ENCODE data around the gene FADS3.

FADS3 gene

DNA sequence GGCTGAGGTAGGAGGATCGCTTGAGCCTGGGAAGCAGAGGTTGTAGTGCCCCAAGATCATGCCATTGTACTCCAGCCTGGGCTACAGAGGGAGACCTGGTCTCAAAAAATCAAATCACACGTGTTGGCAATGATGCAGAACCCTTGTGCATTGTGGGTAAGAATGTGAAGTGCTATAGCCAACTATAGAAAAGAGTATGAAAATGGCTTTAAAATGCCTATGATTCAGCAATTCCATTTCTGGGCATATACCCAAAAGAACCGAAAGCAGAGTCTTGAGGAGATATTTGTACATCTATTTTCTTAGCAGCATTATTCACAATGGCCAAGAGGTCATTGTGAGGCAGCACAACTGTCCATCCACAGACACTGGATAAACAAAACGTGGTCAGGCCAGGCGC is 2.6 kb upstream of the FADS3 start:
- H3K36me3 Mint-ChIP-seq (ENCODE audit: low read depth): no peaks in the 10 kb centered on the region
- H3K27ac Mint-ChIP-seq: peak overlapping the region in 2 of 3 experiments; percentile 95
- no peaks in the 10 kb centered on the region for H3K9me3 Mint-ChIP-seq
- TF ChIP-seq, protein P1, sequence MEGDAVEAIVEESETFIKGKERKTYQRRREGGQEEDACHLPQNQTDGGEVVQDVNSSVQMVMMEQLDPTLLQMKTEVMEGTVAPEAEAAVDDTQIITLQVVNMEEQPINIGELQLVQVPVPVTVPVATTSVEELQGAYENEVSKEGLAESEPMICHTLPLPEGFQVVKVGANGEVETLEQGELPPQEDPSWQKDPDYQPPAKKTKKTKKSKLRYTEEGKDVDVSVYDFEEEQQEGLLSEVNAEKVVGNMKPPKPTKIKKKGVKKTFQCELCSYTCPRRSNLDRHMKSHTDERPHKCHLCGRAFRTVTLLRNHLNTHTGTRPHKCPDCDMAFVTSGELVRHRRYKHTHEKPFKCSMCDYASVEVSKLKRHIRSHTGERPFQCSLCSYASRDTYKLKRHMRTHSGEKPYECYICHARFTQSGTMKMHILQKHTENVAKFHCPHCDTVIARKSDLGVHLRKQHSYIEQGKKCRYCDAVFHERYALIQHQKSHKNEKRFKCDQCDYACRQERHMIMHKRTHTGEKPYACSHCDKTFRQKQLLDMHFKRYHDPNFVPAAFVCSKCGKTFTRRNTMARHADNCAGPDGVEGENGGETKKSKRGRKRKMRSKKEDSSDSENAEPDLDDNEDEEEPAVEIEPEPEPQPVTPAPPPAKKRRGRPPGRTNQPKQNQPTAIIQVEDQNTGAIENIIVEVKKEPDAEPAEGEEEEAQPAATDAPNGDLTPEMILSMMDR (IDR thresholded peaks at IDR 0.05; ENCODE audit: unreplicated experiment in 3 of 3): no peak
- peak overlapping the region in 1 of 3 experiments; percentile 70 for H3K4me3 Mint-ChIP-seq
- peaks cover 7% of the 10 kb centered on the region for H3K27me3 Mint-ChIP-seq (ENCODE audit: low read depth)
- peaks cover 10% of the 10 kb centered on the region for H3K4me1 Mint-ChIP-seq

DNA sequence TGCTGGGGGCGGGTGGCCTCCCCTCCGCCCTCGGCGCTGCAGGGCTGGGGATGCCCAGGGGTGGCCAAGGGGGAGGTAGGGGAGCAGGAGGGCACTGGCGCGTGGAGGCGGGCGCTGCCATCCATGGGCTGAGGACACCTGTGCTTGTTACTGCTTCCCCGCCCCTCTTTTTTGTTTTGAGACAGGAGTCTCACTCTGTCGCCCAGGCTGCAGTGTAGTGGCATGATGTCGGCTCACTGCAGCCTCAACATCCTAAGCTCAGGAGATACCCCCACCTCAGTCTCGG is 683 bp upstream of the FADS3 start:
- no peaks in the 10 kb centered on the region for H3K9me3 Mint-ChIP-seq
- H3K27ac Mint-ChIP-seq: no peak overlapping the region
- peak overlapping the region; percentile 77 to 89 (median 86) for H3K4me3 Mint-ChIP-seq
- no peaks in the 10 kb centered on the region for H3K36me3 Mint-ChIP-seq (ENCODE audit: low read depth)
- peaks cover 7% of the 10 kb centered on the region for H3K27me3 Mint-ChIP-seq (ENCODE audit: low read depth)
- peaks cover 9% of the 10 kb centered on the region for H3K4me1 Mint-ChIP-seq
- TF ChIP-seq, protein P1 (IDR thresholded peaks at IDR 0.05; ENCODE audit: unreplicated experiment in 3 of 3): no peak

DNA sequence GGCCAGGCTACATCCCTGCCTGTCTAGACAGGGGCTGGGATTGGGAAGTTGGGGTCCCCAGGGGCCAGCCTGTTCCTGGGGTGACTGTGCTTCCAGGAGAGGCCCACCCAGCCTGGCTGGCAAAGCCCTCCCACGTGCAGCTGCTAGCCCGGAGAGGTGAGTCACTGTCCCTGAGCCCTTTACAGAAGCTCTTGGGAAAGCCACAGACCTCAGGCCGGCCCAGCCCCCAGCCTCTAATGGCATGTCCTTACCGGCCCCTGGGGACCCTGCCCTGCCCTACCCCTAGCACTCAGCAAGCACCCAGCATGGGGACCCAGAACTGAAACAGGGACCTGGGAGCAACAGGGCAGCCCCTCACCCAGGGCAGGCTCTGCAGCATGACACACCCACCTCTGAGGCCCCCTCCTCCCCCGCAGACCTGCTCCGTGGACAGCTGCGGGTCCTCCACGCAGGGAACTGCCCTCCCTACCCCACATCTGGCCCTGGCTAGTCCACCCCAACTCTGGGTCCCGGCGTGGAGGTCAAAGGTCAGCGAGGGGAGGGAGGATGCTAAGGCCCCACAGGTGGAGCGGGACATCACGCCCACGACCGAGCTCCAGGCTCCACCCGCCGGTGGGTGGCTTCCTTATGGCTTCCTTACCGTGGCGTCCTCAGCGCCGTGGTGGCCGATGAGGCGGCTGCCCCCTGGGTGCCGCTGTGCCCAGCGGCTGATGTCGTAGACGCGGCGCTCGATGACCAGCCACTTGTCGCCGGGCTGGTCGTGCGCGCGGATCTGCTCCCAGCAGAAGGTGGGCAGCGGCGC is 615 bp downstream of the FADS3 start:
- H3K9me3 Mint-ChIP-seq: no peaks in the 10 kb centered on the region
- H3K4me1 Mint-ChIP-seq: peaks cover 9% of the 10 kb centered on the region
- H3K27me3 Mint-ChIP-seq (ENCODE audit: low read depth): peaks cover 7% of the 10 kb centered on the region
- TF ChIP-seq, protein P1 (IDR thresholded peaks at IDR 0.05; ENCODE audit: unreplicated experiment in 3 of 3): no peak
- H3K4me3 Mint-ChIP-seq: peak overlapping the region; percentile 73 to 81 (median 80)
- H3K36me3 Mint-ChIP-seq (ENCODE audit: low read depth): no peaks in the 10 kb centered on the region
- no peak overlapping the region for H3K27ac Mint-ChIP-seq

DNA sequence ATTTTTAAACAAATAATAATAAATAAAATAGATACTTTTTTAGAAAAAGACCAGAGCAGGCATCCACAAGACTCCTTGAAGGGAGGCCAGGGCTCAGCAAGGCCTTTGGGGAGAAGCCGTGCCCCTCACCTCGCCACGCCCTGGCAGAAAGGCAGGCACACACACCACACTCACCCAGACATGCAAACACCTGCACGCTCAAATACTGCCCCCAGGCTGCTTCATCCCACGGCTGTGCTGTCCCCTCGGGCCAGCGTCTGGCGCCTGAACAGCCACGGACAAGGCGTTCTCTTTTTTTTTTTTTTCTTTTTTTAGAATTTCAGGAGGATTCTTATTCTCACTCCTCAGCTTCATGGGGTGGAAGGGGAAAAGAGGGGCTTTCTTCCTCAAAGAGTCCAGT is 1.5 kb downstream of the FADS3 start:
- no peaks in the 10 kb centered on the region for H3K36me3 Mint-ChIP-seq (ENCODE audit: low read depth)
- H3K4me3 Mint-ChIP-seq: peak overlapping the region; percentile 56 to 81 (median 77)

DNA sequence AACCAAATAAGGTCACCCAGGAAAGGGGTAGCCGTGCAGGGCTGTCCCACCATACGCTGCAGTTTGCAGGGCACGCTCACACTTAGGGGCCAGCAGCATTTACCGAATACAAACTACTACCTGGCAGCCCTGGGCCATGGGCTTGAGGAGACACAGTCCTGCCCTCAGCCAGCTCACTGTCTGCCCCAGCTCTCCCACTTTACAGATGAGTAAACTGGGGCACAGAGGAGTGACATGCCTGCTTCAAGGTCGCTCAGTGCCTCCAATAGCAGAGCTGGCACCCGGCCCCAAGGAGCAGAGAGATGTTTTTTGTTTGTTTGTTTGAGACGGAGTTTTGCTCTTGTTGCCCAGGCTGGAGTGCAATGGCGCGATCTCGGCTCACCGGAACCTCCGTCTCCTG is 2.8 kb downstream of the FADS3 start:
- Mint-ChIP-seq H3K27ac (no peak overlapping the region), H3K36me3 (ENCODE audit: low read depth) (no peaks in the 10 kb centered on the region), H3K4me3 (peak overlapping the region in 2 of 3 experiments; percentile 56 to 60), H3K9me3 (no peaks in the 10 kb centered on the region), H3K27me3 (ENCODE audit: low read depth) (peaks cover 7% of the 10 kb centered on the region), H3K4me1 (peaks cover 4% of the 10 kb centered on the region)
- TF ChIP-seq, protein P1 (IDR thresholded peaks at IDR 0.05; ENCODE audit: unreplicated experiment in 3 of 3): no peak

More for the DNA sequence above, 1.5 kb downstream of the FADS3 start:
- H3K4me1 Mint-ChIP-seq: peaks cover 9% of the 10 kb centered on the region
- TF ChIP-seq, protein P1 (IDR thresholded peaks at IDR 0.05; ENCODE audit: unreplicated experiment in 3 of 3): no peak
- no peaks in the 10 kb centered on the region for H3K9me3 Mint-ChIP-seq
- peaks cover 7% of the 10 kb centered on the region for H3K27me3 Mint-ChIP-seq (ENCODE audit: low read depth)
- no peak overlapping the region for H3K27ac Mint-ChIP-seq

Data from nephron (organoid).